T-helper 1 cell (primary cell): ENCODE results near the gene RNF212.

Experiments
- DNase-seq, 5 donors: peaks; one replicate each; pipeline ENCODE4 v3.0.0-alpha.2; 2012 to 2020

Gene RNF212

DNA sequence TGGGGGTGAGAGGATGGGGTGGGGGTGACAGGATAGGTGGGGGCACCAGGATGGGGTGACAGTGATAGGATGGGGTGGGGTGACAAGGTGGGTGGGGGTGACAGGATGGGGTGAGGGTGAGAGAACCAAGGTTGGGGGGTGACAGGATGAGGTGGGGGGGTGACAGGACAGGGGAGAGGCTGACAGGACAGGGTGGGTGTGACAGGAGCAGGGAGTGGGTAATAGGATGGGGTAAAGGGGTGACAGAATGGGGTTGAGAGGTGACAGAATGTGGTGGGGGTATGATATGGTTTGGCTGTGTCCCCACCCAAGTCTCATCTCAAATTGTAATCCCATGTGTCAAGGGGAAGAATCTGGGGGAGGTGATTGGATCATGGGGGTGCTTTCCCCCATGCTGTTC lies 26.0 kb downstream of the RNF212 start:
- no peak for DNase-seq

DNA sequence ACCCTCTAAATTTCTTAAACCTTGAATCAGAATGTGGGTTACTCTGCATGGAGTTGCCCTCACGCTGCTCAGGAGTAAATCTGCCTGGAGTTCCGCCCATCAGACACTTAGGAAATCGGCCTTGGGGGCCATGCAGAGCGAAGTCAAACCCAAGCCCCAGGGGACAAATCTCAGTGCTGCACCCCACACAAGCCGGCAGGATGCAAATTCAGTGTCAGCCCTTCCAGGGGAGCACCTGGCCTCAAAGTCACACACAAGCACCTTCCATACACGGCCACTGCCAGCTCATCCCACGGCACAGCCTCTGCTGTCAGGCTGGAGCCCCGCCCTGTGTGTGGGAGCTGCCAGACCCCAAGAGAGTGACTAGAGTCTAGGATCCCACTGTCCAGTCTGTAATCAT lies 27.4 kb downstream of the RNF212 start:
- DNase-seq, result no peak

DNA sequence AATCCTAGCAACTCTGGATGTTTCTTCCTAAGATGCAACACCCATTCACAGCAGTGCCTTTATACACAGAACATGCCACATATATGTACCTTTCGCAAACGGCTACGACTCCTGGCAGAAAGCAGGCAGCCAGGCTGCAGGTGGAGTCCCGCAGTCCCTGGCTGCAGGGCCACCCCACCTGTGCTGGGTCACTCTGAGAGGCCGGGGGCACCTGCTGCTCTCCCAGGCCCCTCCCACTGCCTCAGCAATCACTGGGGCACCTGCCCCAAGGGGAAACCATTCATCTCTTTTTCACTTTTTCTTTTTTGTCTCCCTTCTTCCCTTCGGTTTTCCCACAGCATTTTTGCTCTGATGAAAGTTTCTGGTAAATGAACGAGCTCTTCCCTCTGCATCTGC lies 28.0 kb downstream of the RNF212 start:
- no peak for DNase-seq

DNA sequence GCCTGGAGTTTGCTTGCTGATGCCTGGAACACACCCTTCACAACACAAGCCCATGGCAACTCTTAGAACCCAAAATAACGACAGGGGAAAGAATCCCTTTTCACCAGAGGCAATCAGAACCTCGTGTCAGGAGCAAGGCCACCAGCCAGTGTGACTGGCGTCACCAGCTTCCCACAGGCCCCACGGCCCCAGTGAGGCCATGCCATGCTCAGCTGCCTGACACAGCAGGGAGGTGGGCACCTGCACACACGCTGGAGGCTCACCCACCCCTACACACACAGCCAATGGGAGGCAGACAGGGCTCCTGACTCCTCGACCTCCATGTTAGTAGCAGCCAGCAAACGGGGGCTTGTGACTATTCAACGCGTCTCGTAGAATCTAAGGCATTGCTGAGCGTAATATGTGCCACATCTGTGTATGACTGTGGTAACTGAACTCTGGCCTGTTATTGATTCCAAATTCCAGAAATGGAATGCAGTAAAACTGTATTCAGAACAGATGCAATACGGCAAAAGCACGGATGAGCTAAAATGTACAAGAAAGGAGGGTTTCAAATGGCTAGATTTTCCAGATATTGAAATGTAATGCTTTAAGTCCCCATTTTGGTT lies 28.5 kb downstream of the RNF212 start:
- no peak for DNase-seq

GRCh38 chr4:1084394-1084793 lies 29.0 kb downstream of the RNF212 start:
- DNase-seq, result no peak

- no peak for DNase-seq
These were observed 30.9 kb downstream of the RNF212 start for GRCh38 chr4:1082215-1083182.

- peak in 1 of 5 donors; percentile 8 for DNase-seq
These were observed 31.7 kb downstream of the RNF212 start for GRCh38 chr4:1081689-1082040.

DNA sequence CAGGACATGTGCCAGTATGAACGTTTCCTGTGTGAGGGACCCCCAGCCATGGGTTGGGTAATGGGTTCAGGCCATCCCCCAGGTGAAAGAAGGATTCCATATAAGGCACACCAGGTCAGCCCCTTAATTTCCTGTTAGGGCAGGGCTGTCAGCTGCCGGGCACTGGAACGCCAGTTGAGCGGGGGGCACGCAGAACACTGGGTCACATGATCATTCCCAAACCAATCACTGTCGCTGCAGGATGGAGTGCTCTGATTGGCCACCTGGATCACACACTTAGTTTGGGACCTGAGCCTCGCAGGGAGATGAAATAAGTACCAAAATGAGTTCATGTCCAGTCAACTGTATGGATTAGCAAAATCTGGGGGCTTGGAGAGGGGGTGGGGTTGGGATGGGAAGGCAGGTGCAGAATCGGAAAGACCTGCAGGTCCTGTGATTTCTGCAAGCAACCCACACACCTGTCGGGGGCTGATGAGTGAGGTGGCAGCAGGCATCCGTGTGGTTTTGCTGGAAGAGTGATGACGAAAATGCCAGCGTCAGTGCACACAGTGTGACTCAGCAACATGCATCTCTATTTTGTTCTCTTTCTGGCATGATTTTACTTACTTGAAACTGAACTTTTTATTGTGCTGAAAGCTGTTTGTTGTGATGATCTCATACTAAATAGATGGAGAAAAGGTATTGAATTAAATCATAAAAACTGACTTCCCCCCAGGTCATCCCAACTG lies 32.2 kb downstream of the RNF212 start:
- DNase-seq, result peak in 1 of 5 donors; percentile 14

- no peak for DNase-seq
These were observed 32.9 kb downstream of the RNF212 start for GRCh38 chr4:1080432-1080831.

DNA sequence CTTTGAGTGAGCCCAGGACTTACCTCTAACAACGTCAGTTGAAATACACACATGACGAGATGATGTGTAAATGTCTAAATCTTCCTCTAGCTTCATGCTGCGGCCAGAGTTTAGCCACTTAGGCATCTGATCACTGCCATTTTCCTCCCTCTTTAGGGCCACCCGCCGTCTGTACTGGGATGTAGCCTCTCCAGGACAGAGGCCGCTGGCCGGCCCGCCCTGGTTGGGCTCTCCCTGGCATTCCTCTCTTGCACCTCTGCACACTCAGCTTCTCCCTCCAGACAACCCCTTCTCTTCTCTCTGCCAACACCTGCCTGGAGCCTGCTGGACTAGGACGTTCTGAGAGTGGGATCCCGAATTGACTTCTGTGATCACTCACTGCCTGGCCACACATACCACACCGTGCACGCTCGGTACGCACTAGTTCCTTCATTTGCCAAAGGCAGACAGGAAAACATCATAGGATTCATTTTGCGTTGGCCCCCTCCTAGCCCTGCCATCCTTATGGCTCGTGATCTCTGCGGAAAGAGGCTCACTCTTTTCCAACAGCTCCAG lies 33.6 kb downstream of the RNF212 start:
- no peak for DNase-seq

DNA sequence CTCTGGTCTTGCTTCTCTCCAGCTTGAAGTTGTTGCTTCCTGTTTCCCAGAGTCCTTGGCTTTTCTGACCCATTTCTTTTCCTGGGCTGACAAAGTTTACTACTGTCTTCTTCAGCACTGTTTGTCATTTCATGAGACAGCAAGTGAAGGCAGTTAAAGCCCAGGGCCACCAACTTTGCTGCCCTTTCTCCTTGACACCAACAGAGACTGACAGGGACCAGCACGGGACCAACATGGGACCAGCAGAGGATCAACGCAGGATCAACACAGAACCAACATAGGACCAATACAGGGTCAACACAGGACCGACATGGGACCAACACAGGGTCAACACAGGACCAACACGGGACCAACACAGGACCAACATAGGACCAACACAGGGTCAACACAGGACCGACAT lies 34.9 kb downstream of the RNF212 start:
- DNase-seq, result no peak

DNA sequence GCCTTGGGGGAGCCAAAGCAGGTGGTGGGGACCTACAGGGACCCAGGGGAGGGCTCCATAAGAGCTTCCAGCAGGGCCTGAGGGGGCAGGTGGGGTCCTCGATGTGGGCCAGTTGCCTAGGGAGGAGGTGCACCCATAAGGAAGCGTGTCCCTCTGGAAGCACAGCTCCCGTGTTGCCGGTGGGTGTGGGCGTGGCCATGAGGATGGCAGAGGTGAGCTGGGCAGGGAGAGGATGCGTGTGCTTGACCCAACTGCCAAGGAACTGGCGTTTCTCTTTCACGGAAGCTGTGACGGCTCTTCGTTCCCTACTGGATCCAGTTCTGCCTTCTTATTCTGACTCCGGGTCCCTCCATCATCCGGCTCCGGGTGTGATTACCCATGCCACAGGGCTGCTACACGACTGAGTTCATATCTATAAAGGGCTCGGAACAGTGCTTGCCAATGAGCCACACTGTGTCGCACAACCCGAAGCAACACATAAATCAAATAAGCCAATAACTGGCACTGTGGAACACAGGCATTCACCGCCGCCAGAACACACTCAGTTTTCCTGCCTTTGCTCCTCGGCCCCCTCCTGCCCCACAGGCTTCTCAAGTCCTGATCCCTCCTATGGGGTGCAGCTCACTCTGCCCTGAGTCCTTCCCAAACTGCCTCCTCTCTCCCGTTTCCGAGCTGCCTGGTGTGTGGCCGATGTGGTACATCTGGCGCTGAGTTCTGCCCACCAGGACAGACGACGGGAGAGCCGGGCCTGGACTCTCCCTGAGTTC lies 35.5 kb downstream of the RNF212 start:
- no peak for DNase-seq

- no peak for DNase-seq
These were observed 37.3 kb downstream of the RNF212 start for GRCh38 chr4:1075809-1076699.

DNA sequence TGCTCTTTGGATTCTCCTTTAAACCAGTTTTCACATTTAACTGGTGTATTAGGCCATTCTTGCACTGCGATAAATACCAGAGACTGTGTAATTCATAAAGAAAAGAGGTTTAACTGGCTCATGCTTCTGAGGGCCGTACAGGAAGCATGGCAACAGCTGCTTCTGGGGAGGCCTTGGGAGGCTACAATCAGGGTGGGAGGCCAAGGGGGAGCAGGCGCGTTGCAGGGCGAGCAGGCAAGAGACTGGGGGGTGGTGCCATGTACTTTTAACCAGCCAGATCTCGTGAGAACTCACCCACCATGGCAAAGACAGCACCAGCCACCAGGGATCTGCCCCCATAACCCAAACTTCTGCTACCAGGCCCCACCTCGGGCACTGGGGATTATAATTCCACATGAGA lies 38.1 kb downstream of the RNF212 start:
- DNase-seq, result no peak

DNA sequence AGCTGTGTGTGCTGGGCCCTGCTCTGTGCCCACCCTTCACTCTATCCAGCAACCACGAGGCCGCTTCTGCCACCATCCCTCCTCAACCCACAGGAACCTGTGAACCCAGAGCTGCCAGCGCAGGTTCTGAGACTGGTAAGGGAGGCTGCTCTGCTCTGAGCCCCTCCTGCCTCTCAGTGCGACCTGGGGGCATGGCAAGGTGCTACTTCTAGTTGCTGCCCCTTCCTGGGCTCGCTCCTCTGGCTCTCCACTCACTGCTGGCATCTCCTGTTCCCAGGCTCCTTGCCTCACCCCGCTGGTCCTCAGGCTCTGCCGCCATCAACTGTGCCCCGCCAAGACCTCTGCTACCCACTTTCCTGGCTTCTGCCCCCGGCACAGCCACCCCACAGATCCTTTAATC lies 39.3 kb downstream of the RNF212 start:
- no peak for DNase-seq

GRCh38 chr4:1072830-1073446 lies 40.4 kb downstream of the RNF212 start:
- DNase-seq, result peak in 3 of 5 donors; percentile 12 to 52 (median 42)

DNA sequence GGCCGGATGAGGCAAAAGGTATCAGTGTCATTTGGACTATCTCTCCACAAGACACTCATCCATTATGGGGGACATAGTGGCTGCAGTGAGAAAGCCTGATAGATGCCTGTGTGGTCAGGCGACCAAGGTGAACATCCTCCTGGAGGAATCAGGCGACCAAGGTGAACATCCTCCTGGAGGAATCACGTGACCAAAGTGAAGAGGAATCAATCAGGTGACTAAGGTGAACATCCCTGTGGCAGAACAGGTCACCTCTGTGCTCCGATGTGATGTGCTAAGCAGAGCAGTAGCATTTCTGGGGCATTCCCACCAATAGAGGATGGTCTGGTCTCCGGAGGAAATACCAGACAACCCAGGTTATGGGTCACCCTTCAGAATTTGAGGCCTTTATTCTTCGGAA lies 44.0 kb downstream of the RNF212 start:
- no peak for DNase-seq

- no peak for DNase-seq
These were observed 47.6 kb downstream of the RNF212 start for GRCh38 chr4:1065732-1066131.

DNA sequence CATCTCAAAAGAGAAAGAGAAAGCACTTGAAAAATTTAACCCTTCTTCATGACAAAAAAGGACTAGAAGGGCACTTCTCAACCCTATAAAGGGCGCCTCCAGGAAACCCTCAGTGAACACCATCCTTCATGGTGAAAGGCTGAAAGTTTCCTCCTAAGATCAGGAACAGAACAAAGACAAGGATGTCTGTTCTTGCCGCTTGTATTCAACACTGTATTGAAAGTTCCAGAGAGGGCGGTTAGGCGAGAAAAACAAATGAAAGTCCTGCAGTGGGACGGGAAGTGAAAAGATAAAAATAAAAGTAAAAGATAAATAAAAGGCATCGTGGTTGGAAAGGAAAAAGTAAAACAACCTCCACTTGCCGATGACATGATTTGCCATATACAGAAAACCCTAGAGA lies 50.9 kb downstream of the RNF212 start:
- DNase-seq, result peak in 1 of 5 donors; percentile 14

- no peak for DNase-seq
These were observed 51.6 kb downstream of the RNF212 start for GRCh38 chr4:1061760-1062159.
